ENCODE data around the gene USHBP1. TPM values are rescaled to one million over a fixed set of nuclear protein-coding genes. Genes with fewer than 3 reads are reported as not detected.

Gene USHBP1
- total and polyA plus RNA-seq, 2 experiments from 2014 or later, result not detected

DNA sequence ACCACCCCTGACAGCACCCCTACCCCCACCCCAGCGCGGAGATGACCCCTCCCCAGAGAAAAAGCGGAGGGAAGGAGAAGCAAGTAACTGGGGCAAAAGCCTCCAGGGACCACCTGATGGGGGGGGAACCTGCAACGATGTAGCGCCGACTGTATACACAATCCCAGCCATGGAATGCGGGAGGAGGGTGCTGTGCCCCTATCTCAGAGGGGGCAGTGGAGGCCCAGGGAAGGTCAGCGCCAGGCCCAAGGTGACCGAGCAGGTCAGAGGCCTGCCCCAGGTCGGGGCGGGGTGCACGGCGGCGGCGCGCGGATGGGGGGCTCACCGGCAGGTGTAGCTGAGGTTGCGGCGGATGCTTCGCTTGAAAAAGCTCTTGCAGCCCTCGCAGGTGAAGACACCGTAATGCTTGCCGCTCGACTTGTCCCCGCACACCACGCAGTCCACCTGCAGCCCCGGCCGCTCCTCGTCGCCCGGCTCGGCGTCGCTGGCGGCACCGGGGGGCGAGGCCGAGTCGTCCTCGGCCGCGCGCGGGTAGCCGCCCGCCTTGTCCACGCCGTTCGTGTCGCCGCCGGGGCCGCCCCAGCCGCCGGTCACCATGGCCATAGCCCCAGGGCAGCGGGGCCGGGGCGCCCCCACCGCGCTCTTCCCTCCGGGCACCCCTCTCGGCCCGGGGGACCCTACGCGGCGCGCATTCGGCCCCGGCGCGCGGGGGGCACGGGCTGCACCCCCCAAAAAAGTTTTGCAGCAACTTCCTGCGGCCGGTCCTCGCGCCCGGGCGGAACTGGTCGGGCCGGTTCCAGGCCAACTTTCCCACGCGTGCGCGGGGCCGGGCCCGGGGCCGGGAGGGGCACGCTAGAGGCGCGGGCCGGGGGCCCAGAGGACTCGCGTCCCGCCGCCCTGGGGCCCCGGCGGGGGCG is 19.7 kb downstream of the USHBP1 start:
- Histone ChIP-seq H3K27me3 (replicated peaks; ENCODE audit: insufficient read depth) (no peaks in the 10 kb centered on the region), H3K36me3 (ENCODE audit: low read depth) (no peaks in the 10 kb centered on the region), H3F3A (ENCODE audit: insufficient read depth) (0 out of 2 replicates have a peak, but pooled peaks cover 3% of the 10 kb centered on the region), H3K4me2 (ENCODE audit: unreplicated experiment) (peak overlapping the region; percentile 94), H3K9ac (peak overlapping the region; percentile 79), H3K79me2 (ENCODE audit: insufficient read depth) (peaks cover 53% of the 10 kb centered on the region), H4K20me1 (ENCODE audit: insufficient read depth) (no peaks in the 10 kb centered on the region), H3K9me3 (ENCODE audit: low read depth) (no peaks in the 10 kb centered on the region), H3K4me3 (peak overlapping the region; percentile 92), H3K27ac (no peak overlapping the region), H2AFZ (peak overlapping the region; percentile 71), H3K9me2 (ENCODE audit: insufficient read depth) (no peaks in the 10 kb centered on the region), H3K4me1 (ENCODE audit: insufficient read depth) (peaks cover 26% of the 10 kb centered on the region)
- in situ Hi-C loops (cut with MboI), result no loop called here
- DNase-seq, result peak; percentile 49
- 1 to 2% methylated on average over 37 to 53 of the region's 100 CpGs for WGBS, 2 experiments (ENCODE audit: low coverage in 1 of 2, low lambda C conversion rate in 2 of 2, missing lambda C conversion rate in 2 of 2)
- no peak for TF ChIP-seq EZH2phosphoT487 (IDR thresholded peaks at IDR 0.05; ENCODE audit: insufficient read depth, low read depth)
- TF ChIP-seq EZH2 (IDR thresholded peaks at IDR 0.05; ENCODE audit: insufficient read depth, poor library complexity, severe bottlenecking), result no peak

DNA sequence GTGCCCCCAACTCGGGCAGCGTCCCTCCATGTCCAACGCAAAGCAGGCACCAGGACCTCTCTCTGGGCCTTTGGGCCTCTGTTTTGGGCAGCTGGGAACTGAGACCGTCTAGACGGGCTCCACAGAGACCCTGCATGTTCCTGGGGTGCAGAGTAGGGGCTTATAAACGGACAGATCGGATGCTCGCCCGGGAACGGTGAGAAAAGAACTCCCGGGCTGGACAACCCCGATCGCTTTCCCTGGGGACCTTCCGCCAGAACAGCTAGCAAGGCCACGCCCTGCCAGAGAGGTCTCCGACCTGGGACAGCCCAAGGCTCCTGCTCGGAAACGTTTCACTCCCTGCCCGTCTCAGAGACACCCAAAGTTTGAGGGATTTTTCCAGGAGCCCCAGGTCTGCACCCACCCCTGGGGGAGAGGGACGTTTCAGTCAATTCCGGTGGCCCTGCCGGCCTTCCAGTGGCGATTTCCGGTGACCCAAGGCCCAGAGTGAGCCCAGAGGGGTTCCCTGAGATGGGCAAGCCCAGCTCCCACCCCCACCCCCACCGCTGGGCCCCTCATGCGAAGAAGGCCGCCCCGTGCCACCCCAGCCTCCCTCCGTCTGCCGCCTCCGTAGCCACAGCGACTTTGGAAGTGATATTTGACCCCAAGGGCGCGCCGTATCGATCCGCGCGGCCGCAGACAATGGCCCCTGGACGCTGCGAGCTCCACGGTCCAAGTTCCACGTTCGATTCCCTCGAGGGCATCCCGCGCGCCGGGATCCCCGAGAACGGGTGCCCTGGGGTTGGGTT is 20.5 kb downstream of the USHBP1 start:
- no peaks in the 10 kb centered on the region for H4K20me1 ChIP-seq (ENCODE audit: insufficient read depth)
- peak; percentile 81 for DNase-seq
- no peaks in the 10 kb centered on the region for H3K9me3 ChIP-seq (ENCODE audit: low read depth)
- H3K9me2 ChIP-seq (ENCODE audit: insufficient read depth), result no peaks in the 10 kb centered on the region
- H3K9ac ChIP-seq, result peak overlapping the region; percentile 79
- TF ChIP-seq EZH2phosphoT487 (IDR thresholded peaks at IDR 0.05; ENCODE audit: insufficient read depth, low read depth) (no peak), EZH2 (IDR thresholded peaks at IDR 0.05; ENCODE audit: insufficient read depth, poor library complexity, severe bottlenecking) (no peak)
- H3K36me3 ChIP-seq (ENCODE audit: low read depth), result no peaks in the 10 kb centered on the region
- H3F3A ChIP-seq (ENCODE audit: insufficient read depth), result 0 out of 2 replicates have a peak, but pooled peaks cover 3% of the 10 kb centered on the region
- peak overlapping the region; percentile 94 for H3K4me2 ChIP-seq (ENCODE audit: unreplicated experiment)
- H3K27ac ChIP-seq, result peak overlapping the region; percentile 30
- H2AFZ ChIP-seq, result peak overlapping the region; percentile 71
- WGBS, 2 experiments (ENCODE audit: low coverage in 1 of 2, low lambda C conversion rate in 2 of 2, missing lambda C conversion rate in 2 of 2), result 2 to 5% methylated on average over 27 to 51 of the region's 52 CpGs
- H3K4me1 ChIP-seq (ENCODE audit: insufficient read depth), result peaks cover 26% of the 10 kb centered on the region
- in situ Hi-C loops (cut with MboI), result no loop called here
- H3K79me2 ChIP-seq (ENCODE audit: insufficient read depth), result peaks cover 55% of the 10 kb centered on the region
- peak overlapping the region; percentile 92 for H3K4me3 ChIP-seq
- H3K27me3 ChIP-seq (replicated peaks; ENCODE audit: insufficient read depth), result no peaks in the 10 kb centered on the region

DNA sequence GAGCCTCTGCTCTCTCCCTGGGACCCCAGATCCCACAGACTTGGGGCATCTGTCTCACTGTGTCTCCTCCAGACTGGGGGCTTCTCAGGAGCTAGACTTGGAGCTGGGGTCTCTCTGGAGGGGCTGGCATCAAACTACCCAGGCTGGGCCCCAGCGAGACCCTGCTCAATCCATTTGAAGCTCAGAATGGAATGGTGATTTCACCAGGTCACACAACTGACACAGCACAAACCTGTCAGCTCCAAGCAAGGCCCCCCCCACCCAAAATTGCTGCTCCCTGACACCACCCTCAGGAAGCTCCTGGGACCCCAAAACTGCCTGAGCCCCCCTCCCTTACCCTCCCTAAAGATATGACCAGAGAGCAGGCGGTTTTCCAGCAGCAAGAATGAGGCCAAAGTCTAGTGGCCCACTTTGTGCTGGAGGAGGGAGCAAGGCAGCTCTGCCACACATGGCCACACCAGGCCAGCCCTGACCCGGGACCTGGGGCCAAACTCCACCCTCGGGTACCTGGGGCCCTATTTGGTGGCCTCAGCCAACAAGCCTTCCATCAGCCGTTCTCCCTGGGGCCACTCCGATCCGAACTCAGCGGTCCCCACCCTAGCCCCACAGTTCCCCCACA is 21.2 kb downstream of the USHBP1 start:
- H3K27me3 ChIP-seq (replicated peaks; ENCODE audit: insufficient read depth), result no peaks in the 10 kb centered on the region
- in situ Hi-C loops (cut with MboI), result no loop called here
- no peaks in the 10 kb centered on the region for H3K36me3 ChIP-seq (ENCODE audit: low read depth)
- peak overlapping the region; percentile 94 for H3K4me2 ChIP-seq (ENCODE audit: unreplicated experiment)
- H3K4me3 ChIP-seq, result peak overlapping the region; percentile 92
- no peaks in the 10 kb centered on the region for H4K20me1 ChIP-seq (ENCODE audit: insufficient read depth)
- H2AFZ ChIP-seq, result peak overlapping the region; percentile 71
- H3K4me1 ChIP-seq (ENCODE audit: insufficient read depth), result peaks cover 26% of the 10 kb centered on the region
- 0 out of 2 replicates have a peak, but pooled peaks cover 3% of the 10 kb centered on the region for H3F3A ChIP-seq (ENCODE audit: insufficient read depth)
- TF ChIP-seq EZH2phosphoT487 (IDR thresholded peaks at IDR 0.05; ENCODE audit: insufficient read depth, low read depth) (no peak), EZH2 (IDR thresholded peaks at IDR 0.05; ENCODE audit: insufficient read depth, poor library complexity, severe bottlenecking) (no peak)
- DNase-seq, result no peak
- H3K9me3 ChIP-seq (ENCODE audit: low read depth), result no peaks in the 10 kb centered on the region
- WGBS, 2 experiments (ENCODE audit: low coverage in 1 of 2, low lambda C conversion rate in 2 of 2, missing lambda C conversion rate in 2 of 2), result 34 to 38% methylated on average over 6 of the region's 8 CpGs
- peak overlapping the region; percentile 30 for H3K27ac ChIP-seq
- H3K9ac ChIP-seq, result peak overlapping the region; percentile 79
- peaks cover 63% of the 10 kb centered on the region for H3K79me2 ChIP-seq (ENCODE audit: insufficient read depth)
- H3K9me2 ChIP-seq (ENCODE audit: insufficient read depth), result no peaks in the 10 kb centered on the region
